Trophoblast cell (in vitro differentiated cells and primary cell): Measurements from ENCODE around the gene PODXL.

Experiments
- DNase-seq, 2 donors: peaks; one replicate each; pipeline ENCODE4 v3.0.0-alpha.2; 2016
- H2AFZ ChIP-seq: 2 replicates; pipeline ENCODE4 v1.6.1; 2013; ENCODE audit warnings: low read length, moderate library complexity, mild to moderate bottlenecking; ENCODE audit not compliant: insufficient read depth, poor library complexity
- H2AK5ac ChIP-seq: 2 replicates; pipeline ENCODE4 v1.6.1; 2013; ENCODE audit warnings: mild to moderate bottlenecking, low read length
- H2BK120ac ChIP-seq: 2 replicates; pipeline ENCODE4 v1.6.1; 2013; ENCODE audit warnings: low read length, mild to moderate bottlenecking, moderate library complexity; ENCODE audit not compliant: insufficient read depth, poor library complexity
- H2BK12ac ChIP-seq: 2 replicates; pipeline ENCODE4 v1.6.1; 2013; ENCODE audit warnings: mild to moderate bottlenecking, low read length, moderate library complexity
- H2BK5ac ChIP-seq: 2 replicates; pipeline ENCODE4 v1.6.1; 2013; ENCODE audit warnings: low read length, low read depth, moderate library complexity, mild to moderate bottlenecking; ENCODE audit not compliant: poor library complexity
- H3K14ac ChIP-seq: 2 replicates; pipeline ENCODE4 v1.6.1; 2013; ENCODE audit warnings: mild to moderate bottlenecking, low read length
- H3K18ac ChIP-seq: 2 replicates; pipeline ENCODE4 v1.6.1; 2013; ENCODE audit warnings: mild to moderate bottlenecking, low read length
- H3K23ac ChIP-seq: 2 replicates; pipeline ENCODE4 v1.6.1; 2013; ENCODE audit warnings: low read length
- H3K27ac ChIP-seq: 2 replicates; pipeline ENCODE4 v1.5.1; 2013; ENCODE audit warnings: low read depth, mild to moderate bottlenecking, inconsistent platforms, low read length, moderate library complexity
- H3K27me3 ChIP-seq: 2 replicates; pipeline ENCODE4 v1.6.1; 2013; ENCODE audit warnings: inconsistent platforms, mild to moderate bottlenecking, low read length, moderate library complexity; ENCODE audit not compliant: insufficient read depth
- H3K36me3 ChIP-seq, 2 experiments: 1 replicate in 1 of 2; 2 replicates in 1 of 2; pipeline ENCODE4 v1.6.1; 2013; ENCODE audit warnings: low read length in 2 of 2, mild to moderate bottlenecking in 2 of 2, moderate library complexity in 1 of 2; ENCODE audit not compliant: insufficient read depth in 2 of 2, control insufficient read depth in 1 of 2
- H3K4ac ChIP-seq: 2 replicates; pipeline ENCODE4 v1.6.1; 2013; ENCODE audit warnings: low read depth, mild to moderate bottlenecking, low read length, moderate library complexity
- H3K4me1 ChIP-seq, 2 experiments: 1 replicate in 1 of 2; 2 replicates in 1 of 2; pipeline ENCODE4 v1.6.1; 2013; ENCODE audit warnings: low read length in 2 of 2, mild to moderate bottlenecking in 2 of 2, moderate library complexity in 1 of 2; ENCODE audit not compliant: insufficient read depth in 2 of 2, control insufficient read depth in 1 of 2
- H3K4me2 ChIP-seq: 2 replicates; pipeline ENCODE4 v1.6.1; 2013; ENCODE audit warnings: inconsistent platforms, mild to moderate bottlenecking, low read length, moderate library complexity
- H3K4me3 ChIP-seq: 2 replicates; pipeline ENCODE4 v1.5.1; 2013; ENCODE audit warnings: mild to moderate bottlenecking, low read depth, low read length, inconsistent platforms
- H3K79me1 ChIP-seq: one replicate; pipeline ENCODE4 v1.6.1; 2013; ENCODE audit warnings: low read length
- H3K79me2 ChIP-seq: 2 replicates; pipeline ENCODE4 v1.6.1; 2013; ENCODE audit warnings: low read length, mild to moderate bottlenecking; ENCODE audit not compliant: control insufficient read depth, insufficient read depth, poor library complexity
- H3K9ac ChIP-seq: 2 replicates; pipeline ENCODE4 v1.6.1; 2013; ENCODE audit warnings: mild to moderate bottlenecking, low read length
- H3K9me3 ChIP-seq: 2 replicates; pipeline ENCODE4 v1.6.1; 2013; ENCODE audit warnings: low read depth, mild to moderate bottlenecking, control low read depth, inconsistent platforms, low read length; ENCODE audit not compliant: insufficient read depth
- H4K12ac ChIP-seq: 2 replicates; pipeline ENCODE4 v1.6.1; 2013; ENCODE audit warnings: low read depth, mild to moderate bottlenecking, low read length, moderate library complexity
- H4K8ac ChIP-seq: 2 replicates; pipeline ENCODE4 v1.6.1; 2013; ENCODE audit warnings: low read depth, mild to moderate bottlenecking, low read length, moderate library complexity
- H4K91ac ChIP-seq: one replicate; pipeline ENCODE4 v1.6.1; 2013; ENCODE audit warnings: low read depth, mild to moderate bottlenecking, low read length, moderate library complexity
- WGBS: extraction: QIAGEN DNeasy Blood & Tissue Kit; methylation state at CpG from one replicate; pipeline ENCODE4 v1.1.7; 2013; ENCODE audit warnings: missing lambda C conversion rate; ENCODE audit not compliant: insufficient read length, insufficient coverage; ENCODE audit errors: extremely low coverage; 5-methylcytosine and 5-hydroxymethylcytosine counted together

PODXL gene

DNA sequence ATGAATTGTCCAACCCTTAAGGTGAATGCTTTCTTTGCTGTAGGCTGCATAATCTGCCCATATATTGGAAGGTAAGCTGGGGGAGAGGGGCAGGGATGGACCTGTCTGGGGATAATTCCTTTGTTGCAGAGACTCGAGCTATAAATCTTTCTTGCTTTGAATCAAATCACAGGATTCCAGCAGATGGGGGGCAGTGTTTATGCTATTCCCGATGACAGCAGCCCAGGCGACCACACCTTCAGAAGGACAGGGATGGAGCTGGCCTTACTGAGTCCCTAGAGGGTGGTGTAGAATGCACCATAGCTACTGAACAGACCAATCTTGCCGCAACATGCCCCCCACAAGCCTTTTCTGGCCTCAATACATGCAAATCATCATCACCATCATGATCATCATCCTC, 2.5 kb downstream of the PODXL start:
- no peak overlapping the region for H4K91ac ChIP-seq
- H3K27me3 ChIP-seq, result peaks cover 7% of the 10 kb centered on the region
- no peak overlapping the region for H3K14ac ChIP-seq
- H3K79me2 ChIP-seq, result peaks cover 13% of the 10 kb centered on the region
- peaks cover 4% of the 10 kb centered on the region for H3K9me3 ChIP-seq
- peaks cover 6 to 11% of the 10 kb centered on the region in 2 experiments for H3K36me3 ChIP-seq
- peak overlapping the region; percentile 35 for H3K4ac ChIP-seq
- H2BK12ac ChIP-seq, result no peak overlapping the region
- no peak for DNase-seq
- peak overlapping the region; percentile 90 for H3K4me2 ChIP-seq
- peaks cover 11% of the 10 kb centered on the region for H3K79me1 ChIP-seq
- no peak overlapping the region for H2AK5ac ChIP-seq
- no peak overlapping the region for H4K8ac ChIP-seq
- no CpG with 5 or more reads among the region's 4 CpGs for WGBS
- no peak overlapping the region for H2BK120ac ChIP-seq
- H4K12ac ChIP-seq, result no peak overlapping the region
- H3K18ac ChIP-seq, result no peak overlapping the region
- no peak overlapping the region for H2AFZ ChIP-seq
- peak overlapping the region; percentile 57 for H3K4me3 ChIP-seq
- no peak overlapping the region for H3K27ac ChIP-seq
- no peak overlapping the region for H3K9ac ChIP-seq
- no peak overlapping the region for H3K23ac ChIP-seq
- H3K4me1 ChIP-seq, result peaks cover 25 to 40% of the 10 kb centered on the region in 2 experiments
- H2BK5ac ChIP-seq, result no peak overlapping the region

DNA sequence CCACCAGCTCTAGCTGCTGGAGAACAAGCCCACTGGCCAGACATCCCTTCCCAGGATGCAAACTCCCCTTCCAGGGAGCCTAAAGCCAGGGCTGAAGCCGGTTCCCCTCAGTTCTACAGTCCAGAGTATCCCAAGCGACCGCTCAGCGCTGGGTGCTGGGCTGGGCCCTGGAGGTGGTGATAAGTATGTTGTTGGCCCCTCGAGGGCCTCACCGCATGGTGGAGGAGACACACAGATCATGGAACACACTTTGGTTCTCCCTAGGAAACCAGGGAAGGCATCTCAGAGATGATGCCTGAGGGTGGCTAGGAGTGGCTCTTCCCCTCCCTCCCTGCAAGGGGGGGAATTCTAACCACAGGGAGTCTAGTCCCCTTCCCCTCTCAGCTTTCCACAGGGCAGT, 4.4 kb downstream of the PODXL start:
- no peak overlapping the region for H2BK12ac ChIP-seq
- H3K4me2 ChIP-seq, result peak overlapping the region; percentile 6
- H2BK5ac ChIP-seq, result no peak overlapping the region
- H3K23ac ChIP-seq, result no peak overlapping the region
- DNase-seq, result no peak
- H3K9ac ChIP-seq, result no peak overlapping the region
- H3K36me3 ChIP-seq, result peaks cover 7 to 11% of the 10 kb centered on the region in 2 experiments
- peaks cover 20 to 33% of the 10 kb centered on the region in 2 experiments for H3K4me1 ChIP-seq
- H3K4me3 ChIP-seq, result no peak overlapping the region
- peaks cover 6% of the 10 kb centered on the region for H3K79me1 ChIP-seq
- H4K12ac ChIP-seq, result no peak overlapping the region
- no peak overlapping the region for H3K14ac ChIP-seq
- no CpG with 5 or more reads among the region's 6 CpGs for WGBS
- no peak overlapping the region for H2AFZ ChIP-seq
- no peak overlapping the region for H3K18ac ChIP-seq
- H3K79me2 ChIP-seq, result peaks cover 9% of the 10 kb centered on the region
- no peak overlapping the region for H4K8ac ChIP-seq
- H3K27me3 ChIP-seq, result peaks cover 7% of the 10 kb centered on the region
- no peak overlapping the region for H4K91ac ChIP-seq
- H3K27ac ChIP-seq, result no peak overlapping the region
- no peak overlapping the region for H2BK120ac ChIP-seq
- H2AK5ac ChIP-seq, result no peak overlapping the region
- no peak overlapping the region for H3K4ac ChIP-seq
- peaks cover 4% of the 10 kb centered on the region for H3K9me3 ChIP-seq

DNA sequence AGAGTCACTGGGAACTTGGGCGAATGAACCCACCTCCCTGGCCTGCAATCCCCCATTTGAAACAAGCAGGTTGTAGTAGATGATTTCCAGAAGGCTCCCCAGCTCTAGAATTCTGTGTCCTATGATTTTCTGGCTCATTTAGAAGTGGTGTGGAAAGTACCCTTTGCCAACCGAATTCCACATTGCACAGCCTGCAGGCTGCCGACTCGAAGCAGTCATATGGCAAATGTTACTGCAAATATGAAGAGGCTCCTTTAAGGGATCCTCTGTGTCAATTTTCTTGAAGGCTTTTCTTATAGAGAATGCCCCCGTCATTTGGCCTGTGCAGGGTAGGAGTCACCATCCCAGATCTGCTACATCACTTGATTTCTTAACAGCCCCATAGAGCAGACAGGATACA, 5.6 kb downstream of the PODXL start:
- Histone ChIP-seq H3K79me1 (peaks cover under 1% of the 10 kb centered on the region), H3K79me2 (peaks cover 4% of the 10 kb centered on the region), H3K9me3 (peaks cover 2% of the 10 kb centered on the region), H3K18ac (no peak overlapping the region), H3K9ac (no peak overlapping the region), H2AFZ (no peak overlapping the region), H2BK5ac (no peak overlapping the region), H4K91ac (no peak overlapping the region), H3K4me3 (no peak overlapping the region), H3K4ac (peak overlapping the region; percentile 10), H3K4me1 (peaks cover 20 to 32% of the 10 kb centered on the region in 2 experiments), H2AK5ac (no peak overlapping the region), H4K8ac (no peak overlapping the region), H3K27me3 (peaks cover 4% of the 10 kb centered on the region), H2BK120ac (no peak overlapping the region), H3K4me2 (no peak overlapping the region), H2BK12ac (no peak overlapping the region), H3K36me3 (peaks cover 7 to 11% of the 10 kb centered on the region in 2 experiments), H3K14ac (no peak overlapping the region), H3K23ac (no peak overlapping the region), H3K27ac (no peak overlapping the region), H4K12ac (no peak overlapping the region)
- no CpG with 5 or more reads among the region's 5 CpGs for WGBS
- no peak for DNase-seq

DNA sequence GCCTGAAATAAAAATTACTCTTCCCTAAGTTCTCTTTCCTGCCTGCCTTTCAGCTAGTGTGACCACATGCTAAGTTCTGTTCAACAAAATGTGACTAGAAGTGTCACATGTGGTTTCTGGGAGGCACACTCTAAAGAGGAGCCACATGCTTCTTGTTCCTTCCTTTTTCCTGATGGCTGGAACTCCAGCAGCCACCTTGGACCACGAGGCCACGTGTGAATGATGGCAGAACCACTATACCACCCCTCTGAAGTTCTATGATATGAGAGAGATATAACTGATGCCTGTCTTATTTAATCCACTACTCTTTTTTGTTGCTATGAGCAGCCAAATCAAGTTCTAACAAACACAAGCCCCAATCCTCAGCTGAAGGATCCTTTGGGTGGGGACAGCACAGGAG, 8.1 kb downstream of the PODXL start:
- Histone ChIP-seq H4K91ac (no peak overlapping the region), H2BK12ac (no peak overlapping the region), H3K4me1 (peaks cover 14 to 27% of the 10 kb centered on the region in 2 experiments), H4K8ac (no peak overlapping the region), H3K23ac (no peak overlapping the region), H3K4ac (no peak overlapping the region), H3K9ac (no peak overlapping the region), H3K36me3 (peaks cover 7 to 11% of the 10 kb centered on the region in 2 experiments), H3K14ac (no peak overlapping the region), H2AFZ (no peak overlapping the region), H4K12ac (no peak overlapping the region), H3K18ac (no peak overlapping the region), H2BK5ac (no peak overlapping the region), H3K27ac (no peak overlapping the region), H2BK120ac (no peak overlapping the region), H3K27me3 (no peaks in the 10 kb centered on the region), H3K4me3 (no peak overlapping the region), H2AK5ac (no peak overlapping the region), H3K79me2 (no peaks in the 10 kb centered on the region), H3K4me2 (no peak overlapping the region), H3K9me3 (peaks cover 2% of the 10 kb centered on the region), H3K79me1 (no peaks in the 10 kb centered on the region)
- no peak for DNase-seq
- WGBS, result no CpG with 5 or more reads among the region's 2 CpGs
